ENCODE measurements around the gene FAM50A.

Gene FAM50A

DNA sequence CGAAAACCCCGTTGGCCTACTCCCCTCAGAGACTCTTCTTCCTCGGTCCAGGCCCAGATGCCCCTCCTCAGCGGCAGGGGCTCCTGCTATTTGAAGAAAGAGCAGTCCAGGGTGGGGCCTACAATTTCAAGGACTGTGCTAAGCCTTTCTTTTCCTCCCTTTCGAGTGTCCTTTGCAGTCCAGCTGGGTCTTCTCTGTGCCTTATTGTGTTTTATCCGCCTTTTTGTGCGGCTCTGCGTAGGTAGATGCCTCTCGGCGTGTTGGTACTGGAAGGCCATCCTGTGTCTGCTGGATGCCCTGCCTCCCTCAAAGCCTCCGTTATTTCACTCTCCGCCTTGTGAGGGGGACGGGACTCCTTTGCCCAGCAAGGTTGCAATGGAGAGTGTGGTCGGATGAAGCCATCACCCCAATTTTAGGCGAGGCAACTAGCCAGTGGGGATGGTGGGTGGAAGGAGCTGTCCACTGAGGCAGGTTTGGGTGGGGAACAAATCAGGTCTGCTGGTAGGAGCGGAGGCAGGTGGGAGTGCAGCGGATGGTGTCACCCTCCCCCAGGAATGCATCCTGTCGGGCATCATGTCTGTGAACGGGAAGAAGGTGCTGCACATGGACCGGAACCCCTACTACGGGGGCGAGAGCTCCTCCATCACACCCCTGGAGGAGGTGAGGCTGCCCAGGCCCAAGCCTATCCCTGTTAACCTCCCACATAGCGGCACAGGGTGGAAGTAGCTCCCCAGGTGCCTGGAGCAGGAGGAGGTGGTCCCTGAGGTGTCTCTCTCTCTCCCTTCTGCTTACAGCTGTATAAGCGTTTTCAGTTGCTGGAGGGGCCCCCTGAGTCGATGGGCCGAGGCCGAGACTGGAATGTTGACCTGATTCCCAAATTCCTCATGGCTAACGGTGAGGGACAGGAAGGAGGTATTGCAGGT is 5.7 kb upstream of the FAM50A start:
- Histone ChIP-seq H3K4me1 (ENCODE audit: control extremely low read depth in 1 of 4, control insufficient read depth in 4 of 4, insufficient read depth in 4 of 4, low read length in 3 of 4) (peaks cover 0 to 17% (median 5%) of the 10 kb centered on the region in 4 experiments), H3K36me3 (ENCODE audit: control insufficient read depth in 4 of 4, insufficient read depth in 4 of 4, low read length in 3 of 4) (peaks cover 9 to 55% (median 32%) of the 10 kb centered on the region in 4 experiments), H3K27me3 (replicated peaks in 2 of 5; ENCODE audit: control insufficient read depth in 4 of 5, insufficient read depth in 5 of 5, low read length in 4 of 5) (peaks cover 0 to 2% (median 0%) of the 10 kb centered on the region in 5 experiments), H3K27ac (ENCODE audit: insufficient read depth in 1 of 2, low read depth in 1 of 2, low read length in 2 of 2, poor library complexity in 1 of 2, severe bottlenecking in 2 of 2) (no peak overlapping the region), H3K9me3 (ENCODE audit: control extremely low read depth in 1 of 5, control insufficient read depth in 4 of 5, insufficient read depth in 2 of 5, low read depth in 1 of 5, low read length in 4 of 5) (peaks cover 0 to 9% (median 0%) of the 10 kb centered on the region in 5 experiments), H3K4me3 (ENCODE audit: control insufficient read depth in 1 of 7, extremely low read depth in 1 of 7, insufficient read depth in 4 of 7, low read depth in 2 of 7, low read length in 6 of 7) (peak overlapping the region in 5 of 7 experiments; percentile 54 to 80 (median 70))
- 86% methylated on average over 20 of the region's 28 CpGs for WGBS (ENCODE audit: insufficient coverage)
- POLR2A ChIA-PET: no interaction called here
- CTCF ChIA-PET: no interaction called here
- no peak for DNase-seq

GRCh38 chrX:154439841-154440240 is 4.1 kb upstream of the FAM50A start:
- ChIA-PET CTCF (no interaction called here), POLR2A (no interaction called here)
- 95% methylated on average over 8 of the region's 18 CpGs for WGBS (ENCODE audit: insufficient coverage)
- no peak for DNase-seq
- Histone ChIP-seq H3K27ac (ENCODE audit: insufficient read depth in 1 of 2, low read depth in 1 of 2, low read length in 2 of 2, poor library complexity in 1 of 2, severe bottlenecking in 2 of 2) (no peak overlapping the region), H3K36me3 (ENCODE audit: control insufficient read depth in 4 of 4, insufficient read depth in 4 of 4, low read length in 3 of 4) (peaks cover 3 to 39% (median 20%) of the 10 kb centered on the region in 4 experiments), H3K27me3 (replicated peaks in 2 of 5; ENCODE audit: control insufficient read depth in 4 of 5, insufficient read depth in 5 of 5, low read length in 4 of 5) (no peaks in the 10 kb centered on the region), H3K4me3 (ENCODE audit: control insufficient read depth in 1 of 7, extremely low read depth in 1 of 7, insufficient read depth in 4 of 7, low read depth in 2 of 7, low read length in 6 of 7) (no peak overlapping the region), H3K4me1 (ENCODE audit: control extremely low read depth in 1 of 4, control insufficient read depth in 4 of 4, insufficient read depth in 4 of 4, low read length in 3 of 4) (peaks cover 0 to 28% (median 15%) of the 10 kb centered on the region in 4 experiments), H3K9me3 (ENCODE audit: control extremely low read depth in 1 of 5, control insufficient read depth in 4 of 5, insufficient read depth in 2 of 5, low read depth in 1 of 5, low read length in 4 of 5) (peaks cover 0 to 9% (median 0%) of the 10 kb centered on the region in 5 experiments)

GRCh38 chrX:154440623-154441357 is 3.2 kb upstream of the FAM50A start:
- 89% methylated on average over 13 of the region's 17 CpGs for WGBS (ENCODE audit: insufficient coverage)
- ChIA-PET POLR2A (interaction anchor here (0.8 kb wide), 1 partner anchor 9 kb away, joined by 3 read pairs; no protein-coding TSS in a partner anchor), CTCF (interaction anchor here (1.2 kb wide), 1 partner anchor 41 kb away, joined by 3 read pairs; no protein-coding TSS in a partner anchor)
- no peak for DNase-seq
- Histone ChIP-seq H3K4me1 (ENCODE audit: control extremely low read depth in 1 of 4, control insufficient read depth in 4 of 4, insufficient read depth in 4 of 4, low read length in 3 of 4) (peaks cover 0 to 28% (median 18%) of the 10 kb centered on the region in 4 experiments), H3K27ac (ENCODE audit: insufficient read depth in 1 of 2, low read depth in 1 of 2, low read length in 2 of 2, poor library complexity in 1 of 2, severe bottlenecking in 2 of 2) (no peak overlapping the region), H3K27me3 (replicated peaks in 2 of 5; ENCODE audit: control insufficient read depth in 4 of 5, insufficient read depth in 5 of 5, low read length in 4 of 5) (no peaks in the 10 kb centered on the region), H3K36me3 (ENCODE audit: control insufficient read depth in 4 of 4, insufficient read depth in 4 of 4, low read length in 3 of 4) (peaks cover 3 to 30% (median 20%) of the 10 kb centered on the region in 4 experiments), H3K9me3 (ENCODE audit: control extremely low read depth in 1 of 5, control insufficient read depth in 4 of 5, insufficient read depth in 2 of 5, low read depth in 1 of 5, low read length in 4 of 5) (peaks cover 0 to 9% (median 0%) of the 10 kb centered on the region in 5 experiments), H3K4me3 (ENCODE audit: control insufficient read depth in 1 of 7, extremely low read depth in 1 of 7, insufficient read depth in 4 of 7, low read depth in 2 of 7, low read length in 6 of 7) (no peak overlapping the region)

- WGBS (ENCODE audit: insufficient coverage): 97% methylated on average over 9 of the region's 11 CpGs
- POLR2A ChIA-PET: interaction anchor here (0.8 kb wide), 1 partner anchor 10 kb away, joined by 3 read pairs; no protein-coding TSS in a partner anchor
- H3K27ac ChIP-seq (ENCODE audit: insufficient read depth in 1 of 2, low read depth in 1 of 2, low read length in 2 of 2, poor library complexity in 1 of 2, severe bottlenecking in 2 of 2): no peak overlapping the region
Observed at GRCh38 chrX:154441564-154441963, 2.4 kb upstream of the FAM50A start.

GRCh38 chrX:154441984-154442707 is 1.8 kb upstream of the FAM50A start:
- Histone ChIP-seq H3K4me1 (ENCODE audit: control extremely low read depth in 1 of 4, control insufficient read depth in 4 of 4, insufficient read depth in 4 of 4, low read length in 3 of 4) (peaks cover 0 to 22% (median 18%) of the 10 kb centered on the region in 4 experiments), H3K9me3 (ENCODE audit: control extremely low read depth in 1 of 5, control insufficient read depth in 4 of 5, insufficient read depth in 2 of 5, low read depth in 1 of 5, low read length in 4 of 5) (peaks cover 0 to 3% (median 0%) of the 10 kb centered on the region in 5 experiments), H3K36me3 (ENCODE audit: control insufficient read depth in 4 of 4, insufficient read depth in 4 of 4, low read length in 3 of 4) (peaks cover 3 to 38% (median 20%) of the 10 kb centered on the region in 4 experiments), H3K4me3 (ENCODE audit: control insufficient read depth in 1 of 7, extremely low read depth in 1 of 7, insufficient read depth in 4 of 7, low read depth in 2 of 7, low read length in 6 of 7) (no peak overlapping the region), H3K27me3 (replicated peaks in 2 of 5; ENCODE audit: control insufficient read depth in 4 of 5, insufficient read depth in 5 of 5, low read length in 4 of 5) (peaks cover 0 to 5% (median 0%) of the 10 kb centered on the region in 5 experiments), H3K27ac (ENCODE audit: insufficient read depth in 1 of 2, low read depth in 1 of 2, low read length in 2 of 2, poor library complexity in 1 of 2, severe bottlenecking in 2 of 2) (no peak overlapping the region)
- ChIA-PET POLR2A (no interaction called here), CTCF (interaction anchor here (1.1 to 1.3 kb wide), 3 partner anchors 12 to 69 kb away, joined by 3 to 4 read pairs (median 3); no protein-coding TSS in a partner anchor)
- 92% methylated on average over 19 of the region's 21 CpGs for WGBS (ENCODE audit: insufficient coverage)
- DNase-seq: no peak

More at GRCh38 chrX:154441564-154441963, 2.4 kb upstream of the FAM50A start:
- Histone ChIP-seq H3K9me3 (ENCODE audit: control extremely low read depth in 1 of 5, control insufficient read depth in 4 of 5, insufficient read depth in 2 of 5, low read depth in 1 of 5, low read length in 4 of 5) (peaks cover 0 to 3% (median 0%) of the 10 kb centered on the region in 5 experiments), H3K4me1 (ENCODE audit: control extremely low read depth in 1 of 4, control insufficient read depth in 4 of 4, insufficient read depth in 4 of 4, low read length in 3 of 4) (peaks cover 0 to 22% (median 18%) of the 10 kb centered on the region in 4 experiments), H3K27me3 (replicated peaks in 2 of 5; ENCODE audit: control insufficient read depth in 4 of 5, insufficient read depth in 5 of 5, low read length in 4 of 5) (peaks cover 0 to 5% (median 0%) of the 10 kb centered on the region in 5 experiments), H3K36me3 (ENCODE audit: control insufficient read depth in 4 of 4, insufficient read depth in 4 of 4, low read length in 3 of 4) (peaks cover 3 to 33% (median 20%) of the 10 kb centered on the region in 4 experiments), H3K4me3 (ENCODE audit: control insufficient read depth in 1 of 7, extremely low read depth in 1 of 7, insufficient read depth in 4 of 7, low read depth in 2 of 7, low read length in 6 of 7) (no peak overlapping the region)
- CTCF ChIA-PET: interaction anchor here (1.1 to 1.2 kb wide), 2 partner anchors 11 to 40 kb away, joined by 3 to 4 read pairs; no protein-coding TSS in a partner anchor
- DNase-seq: no peak

DNA sequence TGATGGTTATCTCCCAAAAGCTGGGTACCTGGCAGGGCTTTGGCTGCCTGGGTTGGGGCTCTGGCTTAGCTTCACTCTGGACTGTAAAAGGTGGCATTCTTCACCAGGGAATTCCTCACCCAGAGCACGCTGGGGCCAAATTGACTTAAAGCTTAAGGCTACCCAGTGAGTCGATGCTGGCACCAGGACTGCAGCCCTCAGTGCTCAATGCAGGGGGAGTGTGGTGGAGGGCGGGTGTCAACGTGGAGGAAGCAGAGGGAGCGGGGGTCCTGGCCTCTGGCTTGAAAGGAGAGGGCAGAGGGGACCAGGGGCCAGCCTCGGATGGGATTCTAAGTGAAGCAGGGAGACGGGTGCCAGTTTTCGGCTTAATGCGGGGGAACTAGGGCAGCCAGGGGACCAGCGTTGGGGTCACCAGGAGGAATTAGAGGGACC is 446 bp upstream of the FAM50A start:
- Histone ChIP-seq H3K4me1 (ENCODE audit: control extremely low read depth in 1 of 4, control insufficient read depth in 4 of 4, insufficient read depth in 4 of 4, low read length in 3 of 4) (peaks cover 0 to 15% (median 12%) of the 10 kb centered on the region in 4 experiments), H3K27me3 (replicated peaks in 2 of 5; ENCODE audit: control insufficient read depth in 4 of 5, insufficient read depth in 5 of 5, low read length in 4 of 5) (peaks cover 0 to 5% (median 0%) of the 10 kb centered on the region in 5 experiments), H3K9me3 (ENCODE audit: control extremely low read depth in 1 of 5, control insufficient read depth in 4 of 5, insufficient read depth in 2 of 5, low read depth in 1 of 5, low read length in 4 of 5) (no peaks in the 10 kb centered on the region), H3K4me3 (ENCODE audit: control insufficient read depth in 1 of 7, extremely low read depth in 1 of 7, insufficient read depth in 4 of 7, low read depth in 2 of 7, low read length in 6 of 7) (peak overlapping the region in 5 of 7 experiments; percentile 15 to 61 (median 30)), H3K27ac (ENCODE audit: insufficient read depth in 1 of 2, low read depth in 1 of 2, low read length in 2 of 2, poor library complexity in 1 of 2, severe bottlenecking in 2 of 2) (no peak overlapping the region), H3K36me3 (ENCODE audit: control insufficient read depth in 4 of 4, insufficient read depth in 4 of 4, low read length in 3 of 4) (peaks cover 3 to 41% (median 22%) of the 10 kb centered on the region in 4 experiments)
- CTCF ChIA-PET: interaction anchor here (1.3 kb wide), 1 partner anchor 70 kb away, joined by 3 read pairs; no protein-coding TSS in a partner anchor
- POLR2A ChIA-PET: no interaction called here
- WGBS (ENCODE audit: insufficient coverage): 33% methylated on average over 8 of the region's 10 CpGs
- peak in 1 of 3 donors; percentile 30 for DNase-seq
